ENCODE results near the gene FNBP1. TPM values are rescaled to one million over a fixed set of nuclear protein-coding genes. Genes with fewer than 3 reads are reported as not detected.

The FNBP1 gene
- total and polyA plus RNA-seq, 2 donors (not counting 1 experiment from before 2014, with no cell fraction given) = 42.9 to 318 TPM

GRCh38 chr9:130053109-130053503 is 10.1 kb upstream of the FNBP1 start:
- Histone ChIP-seq H2AFZ (ENCODE audit: insufficient read depth, low read depth, low read length, poor library complexity, severe bottlenecking) (peak overlapping the region; percentile 92), H3K27ac (ENCODE audit: low read length in 2 of 2) (peak overlapping the region; percentile 64 to 95), H3K4me2 (replicated peaks; ENCODE audit: low read depth, low read length, poor library complexity, severe bottlenecking) (peak overlapping the region; percentile 81)

More at GRCh38 chr9:130053109-130053503, 10.1 kb upstream of the FNBP1 start:
- ChIA-PET POLR2A (interaction anchor here (0.6 to 2.9 kb wide), 5 partner anchors 10 to 165 kb away, joined by 3 to 18 read pairs (median 5); partner anchors contain the start of gene FNBP1), CTCF (interaction anchor here (0.6 to 1.6 kb wide), 7 partner anchors 11 to 1344 kb away, joined by 3 to 8 read pairs (median 3); no protein-coding TSS in a partner anchor)
- Histone ChIP-seq H4K20me1 (ENCODE audit: control insufficient read depth, insufficient read depth, low read length, poor library complexity, severe bottlenecking) (peaks cover 9% of the 10 kb centered on the region), H3K9ac (ENCODE audit: low read length) (peak overlapping the region; percentile 88), H3K4me1 (ENCODE audit: control insufficient read depth in 2 of 2, insufficient read depth in 2 of 2, low read length in 2 of 2) (peaks cover 14 to 20% of the 10 kb centered on the region in 2 donors), H3K9me3 (ENCODE audit: control extremely low read depth in 1 of 3, control insufficient read depth in 2 of 3, insufficient read depth in 1 of 3, low read length in 2 of 3) (no peaks in the 10 kb centered on the region), H3K79me2 (ENCODE audit: control insufficient read depth, insufficient read depth, low read length) (peaks cover 70% of the 10 kb centered on the region), H3K4me3 (ENCODE audit: control extremely low read depth in 1 of 5, extremely low read depth in 1 of 5, insufficient read depth in 1 of 5, low read depth in 2 of 5, low read length in 4 of 5) (peak overlapping the region; percentile 66 to 96 (median 88)), H3K27me3 (replicated peaks in 1 of 4; ENCODE audit: control extremely low read depth in 1 of 4, control insufficient read depth in 3 of 4, insufficient read depth in 4 of 4, low read length in 3 of 4) (no peaks in the 10 kb centered on the region), H3K36me3 (replicated peaks in 1 of 2; ENCODE audit: control extremely low read depth in 1 of 2, control insufficient read depth in 1 of 2, extremely low read depth in 1 of 2, insufficient read depth in 2 of 2, low read length in 1 of 2) (no peaks in the 10 kb centered on the region)
- Mint-ChIP-seq H3K27me3 (no peaks in the 10 kb centered on the region), H3K4me1 (peaks cover 27% of the 10 kb centered on the region), H3K27ac (peak overlapping the region; percentile 88), H3K4me3 (peak overlapping the region; percentile 91), H3K9me3 (ENCODE audit: insufficient read depth) (no peaks in the 10 kb centered on the region)
- 0% methylated on average over 6 of the region's 9 CpGs for WGBS (ENCODE audit: insufficient coverage)
- ATAC-seq (ENCODE audit: low read depth) (no peak), DNase-seq (no peak)
- TF ChIP-seq CTCF (IDR thresholded peaks at IDR 0.05) = no peak
- TF ChIP-seq EZH2 (IDR thresholded peaks at IDR 0.05; ENCODE audit: borderline replicate concordance, insufficient read depth, low read depth, low read length, poor library complexity, severe bottlenecking) = no peak
- intact Hi-C loops (cut with micrococcal nuclease) = loop anchor here (1.0 to 10.0 kb wide), 5 partner anchors 10 to 938 kb away; partner anchors contain the start of genes CRAT, FNBP1 and PTPA

All from B cell (primary cell).